Chondrocyte (in vitro differentiated cells): ENCODE measurements around the gene NUB1. TPM values are rescaled to one million over a fixed set of nuclear protein-coding genes. Genes with fewer than 3 reads are reported as not detected.

Experiments used
- DNase-seq: peaks from one replicate; pipeline ENCODE4 v3.0.0; 2021; ENCODE audit warnings: mixed read lengths, low spot score
- H3K27ac Mint-ChIP-seq: one replicate; pipeline ENCODE4 v1.8.0; 2021; ENCODE audit warnings: mild to moderate bottlenecking, moderate library complexity, mixed read lengths; ENCODE audit not compliant: unreplicated experiment
- H3K27me3 Mint-ChIP-seq: 2 replicates; pipeline ENCODE4 v1.8.0; 2021; ENCODE audit warnings: low read depth, mixed read lengths
- H3K36me3 Mint-ChIP-seq: 2 replicates; pipeline ENCODE4 v1.8.0; 2021; ENCODE audit warnings: low read depth, mixed read lengths
- H3K4me1 Mint-ChIP-seq: 2 replicates; pipeline ENCODE4 v1.8.0; 2021; ENCODE audit warnings: low read depth, mild to moderate bottlenecking, mixed read lengths
- H3K4me3 Mint-ChIP-seq: one replicate; pipeline ENCODE4 v1.8.0; 2021; ENCODE audit warnings: mild to moderate bottlenecking, moderate library complexity, mixed read lengths; ENCODE audit not compliant: unreplicated experiment
- H3K9me3 Mint-ChIP-seq: 2 replicates; pipeline ENCODE4 v1.8.0; 2021; ENCODE audit warnings: low read depth, mixed read lengths
- CTCF ChIP-seq: fragments of 200-600 bp; sonication (generic); IDR thresholded peaks from 2 replicates; pipeline ENCODE4 v1.5.0; 2021; ENCODE audit warnings: antibody characterized with exemption, mild to moderate bottlenecking, moderate library complexity
- total RNA-seq: library from RNA; stranded (reverse); gene quantifications from 3 replicates; pipeline ENCODE4 v1.2.1, GENCODE V29; 2021

The NUB1 gene
- total RNA-seq, 1 donor from 2014 or later, result 50.3 TPM

- TF ChIP-seq CTCF, result no peak
- Mint-ChIP-seq H3K36me3 (peaks cover 20% of the 10 kb centered on the region), H3K9me3 (no peaks in the 10 kb centered on the region), H3K27ac (no peak overlapping the region), H3K27me3 (no peaks in the 10 kb centered on the region), H3K4me3 (no peak overlapping the region), H3K4me1 (peaks cover 8% of the 10 kb centered on the region)
- no peak for DNase-seq
Measured at GRCh38 chr7:151349507-151349853, 7.9 kb downstream of the NUB1 start.

GRCh38 chr7:151351027-151351426, 9.4 kb downstream of the NUB1 start:
- no peak for TF ChIP-seq CTCF
- no peak for DNase-seq
- Mint-ChIP-seq H3K27ac (no peak overlapping the region), H3K4me3 (no peak overlapping the region), H3K27me3 (no peaks in the 10 kb centered on the region), H3K4me1 (peaks cover 8% of the 10 kb centered on the region), H3K9me3 (no peaks in the 10 kb centered on the region), H3K36me3 (peaks cover 24% of the 10 kb centered on the region)

- Mint-ChIP-seq H3K36me3 (peaks cover 27% of the 10 kb centered on the region), H3K4me1 (peaks cover 8% of the 10 kb centered on the region), H3K27me3 (no peaks in the 10 kb centered on the region), H3K4me3 (no peak overlapping the region), H3K27ac (no peak overlapping the region), H3K9me3 (no peaks in the 10 kb centered on the region)
- no peak for TF ChIP-seq CTCF
- DNase-seq, result no peak
Measured at GRCh38 chr7:151351967-151352366, 10.4 kb downstream of the NUB1 start.

GRCh38 chr7:151352512-151352911, 10.9 kb downstream of the NUB1 start:
- Mint-ChIP-seq H3K4me3 (no peak overlapping the region), H3K27ac (no peak overlapping the region), H3K36me3 (peaks cover 29% of the 10 kb centered on the region), H3K27me3 (no peaks in the 10 kb centered on the region), H3K9me3 (no peaks in the 10 kb centered on the region), H3K4me1 (peaks cover 8% of the 10 kb centered on the region)
- TF ChIP-seq CTCF, result no peak
- no peak for DNase-seq

- H3K36me3 Mint-ChIP-seq, result peaks cover 41% of the 10 kb centered on the region
Measured at GRCh38 chr7:151361193-151361959, 19.8 kb downstream of the NUB1 start.

More at GRCh38 chr7:151361193-151361959, 19.8 kb downstream of the NUB1 start:
- Mint-ChIP-seq H3K27ac (peak overlapping the region; percentile 54), H3K9me3 (no peaks in the 10 kb centered on the region), H3K27me3 (no peaks in the 10 kb centered on the region), H3K4me1 (peaks cover 27% of the 10 kb centered on the region), H3K4me3 (no peak overlapping the region)
- DNase-seq, result no peak
- TF ChIP-seq CTCF, result no peak
